Measurements from ENCODE around the gene CEND1. TPM values are rescaled to one million over a fixed set of nuclear protein-coding genes. Genes with fewer than 3 reads are reported as not detected.

Gene CEND1
- total RNA-seq, 1 donor from 2014 or later = not detected

- Histone ChIP-seq H3K9me3 (no peaks in the 10 kb centered on the region), H3K27ac (peak overlapping the region; percentile 58), H3K36me3 (peaks cover 34% of the 10 kb centered on the region), H3K27me3 (no peaks in the 10 kb centered on the region), H3K4me1 (peaks cover 37% of the 10 kb centered on the region), H3K4me3 (peak overlapping the region; percentile 91)
- intact Hi-C loops (cut with DNase I) = no loop called here
- peak; percentile 83 for DNase-seq
- ATAC-seq = peak; percentile 6
- no peak for TF ChIP-seq CTCF (IDR thresholded peaks at IDR 0.05)
Measured at GRCh38 chr11:821512-822371, 31.9 kb upstream of the CEND1 start.

GRCh38 chr11:820655-821511 is 31.0 kb upstream of the CEND1 start:
- peak; percentile 90 for DNase-seq
- peak overlapping the region; percentile 95 for H3K27ac ChIP-seq
- peaks cover 34% of the 10 kb centered on the region for H3K36me3 ChIP-seq
- peak overlapping the region; percentile 91 for H3K4me3 ChIP-seq
- TF ChIP-seq CTCF (IDR thresholded peaks at IDR 0.05) = no peak
- no peaks in the 10 kb centered on the region for H3K27me3 ChIP-seq
- H3K9me3 ChIP-seq = no peaks in the 10 kb centered on the region
- peak; percentile 58 for ATAC-seq
- peaks cover 28% of the 10 kb centered on the region for H3K4me1 ChIP-seq
- intact Hi-C loops (cut with DNase I) = no loop called here

GRCh38 chr11:819943-820649 is 30.2 kb upstream of the CEND1 start:
- no peaks in the 10 kb centered on the region for H3K9me3 ChIP-seq
- H3K27ac ChIP-seq = peak overlapping the region; percentile 95
- peaks cover 29% of the 10 kb centered on the region for H3K36me3 ChIP-seq
- peak overlapping the region; percentile 91 for H3K4me3 ChIP-seq
- peaks cover 23% of the 10 kb centered on the region for H3K4me1 ChIP-seq
- no peaks in the 10 kb centered on the region for H3K27me3 ChIP-seq
- no peak for TF ChIP-seq CTCF (IDR thresholded peaks at IDR 0.05)
- intact Hi-C loops (cut with DNase I) = no loop called here
- DNase-seq = peak; percentile 97
- peak; percentile 73 for ATAC-seq

- H3K4me1 ChIP-seq = peaks cover 23% of the 10 kb centered on the region
- ATAC-seq = peak; percentile 89
- H3K9me3 ChIP-seq = no peaks in the 10 kb centered on the region
- H3K4me3 ChIP-seq = peak overlapping the region; percentile 91
- intact Hi-C loops (cut with DNase I) = no loop called here
- peak overlapping the region; percentile 95 for H3K27ac ChIP-seq
- H3K36me3 ChIP-seq = peaks cover 21% of the 10 kb centered on the region
- H3K27me3 ChIP-seq = no peaks in the 10 kb centered on the region
- peak; percentile 15 for TF ChIP-seq CTCF (IDR thresholded peaks at IDR 0.05)
- peak; percentile 97 for DNase-seq
Measured at GRCh38 chr11:819129-819931, 29.4 kb upstream of the CEND1 start.
